HG03342 (cell line): ENCODE data around the gene SLC4A8.
"Not testable (repeated sequence)": the region's sequence is repeated elsewhere in the genome, so short reads cannot be mapped to it uniquely, and the experiment has no call there.

Experiments
- ATAC-seq: cut with Tn5 transposase; IDR thresholded peaks from one replicate; pipeline ENCODE4 v1.9.1; 2021; ENCODE audit warnings: mild to moderate bottlenecking, moderate library complexity; ENCODE audit not compliant: unreplicated experiment

Gene SLC4A8

DNA sequence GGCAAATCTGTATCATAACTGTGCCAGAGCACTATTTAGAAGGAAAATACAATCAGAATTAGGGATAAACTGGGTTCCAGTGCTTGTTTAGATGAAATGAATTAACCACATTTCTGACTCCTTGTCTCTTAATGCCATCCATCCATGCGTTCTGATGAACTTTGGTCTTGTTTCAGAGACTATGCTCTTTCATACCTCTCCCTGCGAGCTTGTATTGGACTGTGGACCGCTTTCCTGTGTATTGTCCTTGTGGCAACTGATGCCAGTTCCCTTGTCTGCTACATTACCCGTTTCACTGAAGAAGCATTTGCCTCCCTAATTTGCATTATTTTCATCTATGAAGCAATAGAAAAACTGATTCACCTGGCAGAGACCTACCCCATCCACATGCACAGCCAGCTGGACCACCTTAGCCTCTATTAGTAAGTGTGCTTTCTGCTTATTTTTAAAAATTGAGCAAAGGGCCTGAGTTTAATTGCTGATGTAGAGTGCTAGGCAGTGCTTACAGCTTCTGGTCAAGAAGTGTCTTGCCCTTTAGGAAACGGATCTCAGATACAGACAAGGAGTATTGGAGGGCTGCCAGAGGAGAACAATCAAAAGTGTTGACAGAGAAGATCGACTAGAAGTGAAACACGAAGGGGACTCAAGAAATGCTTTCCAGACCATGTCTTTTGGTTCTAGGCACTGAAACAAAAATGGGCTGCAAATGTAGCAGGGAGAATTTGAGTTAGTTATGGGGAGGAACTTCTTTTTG is 46.7 kb downstream of the SLC4A8 start:
- ATAC-seq: no peak

DNA sequence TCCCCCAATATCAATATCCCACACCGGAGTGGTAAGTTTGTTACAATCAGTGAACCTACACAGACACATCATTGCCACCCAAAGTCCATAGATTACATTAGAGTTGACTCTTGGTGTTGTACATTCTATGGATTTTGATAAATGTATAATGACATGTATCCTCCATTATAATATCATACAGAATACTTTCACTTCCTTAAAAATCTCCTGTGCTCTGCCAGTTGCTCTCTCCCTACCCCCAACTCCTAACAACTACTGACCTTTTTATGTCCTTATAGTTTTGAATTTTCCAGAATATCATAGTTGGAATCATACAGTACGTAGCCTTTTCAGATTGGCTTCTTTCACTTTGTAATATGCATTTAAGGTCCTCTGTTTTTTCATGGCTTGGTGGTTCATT is 48.4 kb downstream of the SLC4A8 start:
- no peak for ATAC-seq

DNA sequence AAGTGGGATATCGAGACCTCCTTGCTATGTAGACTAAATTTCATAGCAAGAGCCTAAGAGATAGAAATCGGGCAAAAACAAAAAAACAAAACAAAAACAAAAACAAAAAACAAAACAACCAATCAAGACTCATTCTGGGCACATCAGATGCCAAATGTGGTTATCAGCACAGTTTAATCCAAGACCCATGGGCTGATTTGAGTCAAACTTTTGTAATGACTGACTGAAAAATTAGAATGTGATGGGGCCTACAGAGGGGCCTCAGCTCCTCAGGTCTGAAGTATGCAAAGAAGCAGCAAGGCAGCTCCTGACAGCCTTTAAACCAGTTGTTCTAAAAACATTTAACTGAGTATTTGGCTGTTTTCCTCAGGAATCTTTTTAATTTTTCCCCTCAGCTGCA is 49.3 kb downstream of the SLC4A8 start:
- ATAC-seq: no peak

DNA sequence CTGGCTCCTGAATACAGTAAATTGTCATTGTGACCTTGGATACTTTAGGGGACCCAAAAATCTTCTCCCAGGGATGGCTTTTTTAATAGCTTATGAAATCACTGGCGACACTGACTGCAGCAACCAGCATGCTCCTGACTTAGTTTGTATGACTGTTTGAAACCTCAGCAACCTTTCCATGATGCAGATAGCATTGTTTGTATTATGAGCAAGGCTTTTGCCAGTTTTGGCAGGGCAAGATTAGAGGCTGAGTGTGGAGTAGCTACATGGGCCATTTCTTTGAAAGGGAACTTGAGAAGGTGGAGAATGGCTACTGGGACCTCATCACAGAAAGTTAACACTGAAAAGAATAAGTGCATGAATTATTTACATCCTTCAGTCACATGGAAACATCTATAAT is 50.9 kb downstream of the SLC4A8 start:
- ATAC-seq: no peak

DNA sequence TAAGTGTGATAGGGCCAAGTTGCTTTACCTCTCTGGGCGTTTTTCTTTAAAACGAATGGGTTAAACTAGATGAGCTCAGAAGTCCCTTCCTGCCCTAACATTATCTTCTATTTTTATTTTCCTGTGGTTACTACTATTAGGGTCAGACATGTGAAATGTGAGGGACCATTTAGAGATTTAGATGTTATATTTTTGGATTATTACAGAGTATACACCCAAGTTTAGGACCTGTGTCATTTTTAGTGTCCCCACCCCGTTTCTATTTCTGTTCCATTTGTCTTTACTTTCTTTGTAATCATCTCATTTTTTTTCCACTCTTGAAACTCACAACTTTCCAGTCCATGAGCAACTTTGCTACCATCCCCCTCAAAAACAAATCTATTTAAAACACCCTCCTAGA is 56.3 kb downstream of the SLC4A8 start:
- no peak for ATAC-seq

DNA sequence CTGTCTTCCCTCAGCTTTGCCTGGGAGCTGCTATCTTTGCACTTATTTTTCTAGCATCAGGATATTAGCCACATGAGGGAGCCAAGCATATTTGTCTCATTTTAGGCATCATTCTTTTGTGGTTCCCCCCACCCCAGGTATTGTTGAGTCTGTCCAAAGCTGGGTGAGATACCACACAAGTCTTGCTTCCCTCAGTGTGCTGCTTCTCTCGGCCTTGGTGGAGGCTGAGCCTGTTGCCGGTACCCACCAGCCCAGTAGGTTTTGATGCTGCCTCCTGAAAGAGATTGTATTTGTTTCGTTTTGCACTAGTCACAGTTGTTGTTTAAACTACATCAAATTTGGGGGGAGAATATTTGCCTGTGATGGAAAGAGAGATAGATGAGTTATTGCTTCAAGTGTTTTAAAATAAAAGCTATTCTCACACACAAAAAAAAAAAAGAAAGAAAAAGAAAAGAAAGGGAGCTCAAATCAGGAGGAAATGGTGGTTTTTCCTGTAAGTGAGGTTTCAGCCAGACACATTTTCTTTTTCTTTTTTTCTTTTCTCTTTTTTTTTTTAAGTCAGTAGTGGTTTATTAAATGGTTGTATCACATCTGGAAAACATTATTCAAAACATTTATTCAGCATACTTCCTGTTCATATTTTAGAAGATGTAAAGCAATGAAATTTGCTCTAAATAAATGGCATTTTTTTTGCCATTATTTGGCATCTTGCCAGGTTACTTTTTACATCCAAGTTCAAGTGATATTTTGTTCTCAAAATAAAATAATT is 58.5 kb downstream of the SLC4A8 start:
- no peak for ATAC-seq

DNA sequence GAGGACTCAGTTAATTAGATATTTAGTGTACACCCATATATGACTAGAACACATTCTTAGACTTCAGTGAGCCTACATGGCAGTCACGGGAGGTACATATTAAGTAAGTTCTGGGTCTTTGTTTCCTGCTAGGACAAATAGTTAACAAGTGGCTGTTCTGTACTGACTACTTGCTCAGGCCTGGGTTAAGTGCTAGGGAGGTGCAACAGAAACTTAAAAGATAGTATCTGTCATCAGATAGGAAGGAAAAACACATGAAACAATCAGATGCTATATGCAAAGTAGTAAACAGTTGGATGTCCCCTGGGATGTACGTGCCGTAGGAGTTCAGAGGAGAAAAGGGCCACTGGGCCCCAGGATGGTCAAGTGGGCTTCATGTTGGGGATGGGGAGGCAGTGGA is 59.5 kb downstream of the SLC4A8 start:
- ATAC-seq: no peak

DNA sequence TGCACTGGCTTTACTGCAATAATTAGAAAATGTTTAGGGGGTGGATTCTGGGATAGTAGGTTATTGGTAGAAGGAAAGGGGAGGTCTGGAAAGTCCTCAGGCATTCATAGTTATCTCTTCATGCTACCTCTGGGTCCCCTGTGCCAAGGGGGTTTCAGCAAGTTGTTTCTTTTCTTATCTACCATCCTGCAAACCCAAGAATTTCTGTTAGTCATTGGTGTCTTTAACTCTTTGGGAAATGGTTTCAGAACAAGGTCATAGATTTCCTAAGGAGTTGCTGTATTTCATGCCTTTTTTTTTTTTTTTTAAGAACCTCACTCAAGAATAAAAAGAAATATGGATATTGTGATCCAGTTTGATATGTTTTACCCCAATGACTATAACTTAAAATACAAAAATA is 63.6 kb downstream of the SLC4A8 start:
- no peak for ATAC-seq

DNA sequence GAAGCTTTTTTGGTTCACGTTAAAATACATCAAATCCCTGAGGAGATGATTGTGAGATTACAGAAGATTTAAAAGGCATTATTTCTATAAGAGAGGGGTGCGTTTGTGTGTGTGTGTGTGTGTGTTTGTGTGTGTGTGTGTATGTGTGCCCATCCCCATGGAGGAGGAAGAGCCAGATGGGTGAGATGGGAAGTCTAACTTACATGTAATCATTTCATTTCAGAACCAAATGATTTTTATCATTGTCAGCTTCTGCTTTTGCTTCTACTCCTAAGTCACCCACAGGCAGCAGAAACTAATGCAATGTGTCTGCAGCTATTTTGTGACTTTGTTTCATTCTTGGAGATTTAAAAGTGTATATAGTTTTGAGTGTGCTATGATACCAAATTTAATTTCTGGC is 68.7 kb downstream of the SLC4A8 start:
- ATAC-seq: no peak

DNA sequence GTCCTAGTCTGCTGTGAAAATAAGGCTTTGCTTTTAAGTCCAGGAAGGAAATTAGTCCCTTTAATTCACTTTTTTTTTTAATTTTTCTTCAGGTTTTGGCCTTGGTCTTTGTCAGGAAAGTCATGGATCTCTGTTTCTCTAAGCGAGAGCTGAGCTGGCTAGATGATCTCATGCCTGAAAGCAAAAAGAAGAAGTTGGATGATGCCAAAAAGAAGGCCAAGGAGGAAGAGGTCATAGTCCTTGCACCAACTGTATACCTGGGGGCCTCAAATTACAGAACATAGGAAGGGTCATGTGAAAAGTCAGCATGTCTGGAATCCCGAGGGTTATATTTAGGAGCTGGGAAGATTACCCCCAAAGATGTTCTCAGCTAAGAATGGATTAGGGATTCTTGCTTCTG is 72.3 kb downstream of the SLC4A8 start:
- ATAC-seq: no peak

DNA sequence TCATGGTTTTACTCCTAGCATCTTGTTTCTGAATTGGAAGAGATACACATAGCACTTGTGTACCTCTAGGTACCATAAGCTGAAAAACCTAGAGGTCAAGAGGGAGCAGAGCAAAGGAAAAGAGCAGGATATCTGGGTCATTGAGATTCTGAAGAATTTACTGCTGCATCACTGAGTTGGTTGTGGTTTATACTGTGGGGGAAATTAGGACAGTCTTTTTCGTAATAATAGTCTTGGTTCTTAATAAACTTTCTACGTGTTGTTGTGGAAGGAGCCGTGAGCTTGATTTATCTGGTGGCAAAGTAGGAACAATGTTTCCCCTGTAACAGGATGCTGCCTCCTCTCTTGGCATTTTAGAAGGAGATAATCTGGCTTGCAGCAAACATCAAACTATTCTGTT is 80.2 kb downstream of the SLC4A8 start:
- ATAC-seq: no peak

DNA sequence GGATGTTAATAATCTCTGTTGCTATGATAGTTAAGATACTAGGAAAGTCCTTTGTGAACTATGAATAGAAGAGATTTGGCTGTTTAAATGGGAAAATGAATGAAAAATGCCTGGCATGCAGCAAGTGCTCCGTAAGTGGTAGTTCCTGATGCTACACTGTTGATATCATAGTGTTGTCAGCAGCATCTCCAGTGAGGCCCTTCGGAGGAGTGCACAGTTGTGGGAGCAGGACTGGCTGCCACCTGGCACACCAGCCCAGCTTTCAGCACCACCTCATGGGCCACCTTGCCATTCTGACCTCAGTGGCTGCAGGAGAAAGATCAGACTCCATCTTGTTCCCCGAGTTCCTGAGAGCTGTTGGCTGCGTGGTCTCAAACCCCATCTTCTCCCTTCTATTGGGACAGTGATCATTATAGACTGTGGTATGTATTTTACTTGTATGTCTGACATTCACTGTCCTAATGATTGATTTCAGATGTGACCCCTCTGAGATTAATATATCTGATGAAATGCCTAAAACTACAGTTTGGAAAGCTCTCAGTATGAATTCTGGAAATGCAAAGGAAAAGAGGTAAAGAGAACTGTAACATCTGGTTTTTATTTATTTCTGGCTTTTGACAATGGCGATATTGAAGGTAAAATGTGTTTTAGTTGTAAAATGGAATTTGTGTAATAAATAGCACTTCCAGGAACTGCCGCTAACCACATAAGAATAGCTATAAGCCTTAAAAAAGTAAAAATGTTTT is 80.9 kb downstream of the SLC4A8 start:
- no peak for ATAC-seq

DNA sequence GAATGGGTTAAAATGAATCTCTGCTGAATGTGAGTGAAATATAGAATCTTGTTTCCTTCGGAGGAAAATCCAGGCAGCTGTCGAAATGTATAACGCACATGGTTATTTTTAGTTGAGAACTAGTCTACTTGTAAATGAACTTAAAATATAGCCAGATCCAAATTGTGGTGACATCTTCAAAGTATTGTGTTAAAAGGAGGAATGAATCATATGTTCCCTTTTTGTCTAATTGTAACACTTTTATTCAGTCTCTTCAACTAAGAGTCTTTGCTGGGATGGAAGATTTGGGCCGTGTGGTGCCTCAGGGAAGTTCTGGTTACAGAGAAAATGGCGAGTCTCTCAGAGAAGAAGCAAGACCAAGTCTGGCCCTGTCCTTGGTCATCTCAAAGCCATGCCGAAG is 82.5 kb downstream of the SLC4A8 start:
- no peak for ATAC-seq

DNA sequence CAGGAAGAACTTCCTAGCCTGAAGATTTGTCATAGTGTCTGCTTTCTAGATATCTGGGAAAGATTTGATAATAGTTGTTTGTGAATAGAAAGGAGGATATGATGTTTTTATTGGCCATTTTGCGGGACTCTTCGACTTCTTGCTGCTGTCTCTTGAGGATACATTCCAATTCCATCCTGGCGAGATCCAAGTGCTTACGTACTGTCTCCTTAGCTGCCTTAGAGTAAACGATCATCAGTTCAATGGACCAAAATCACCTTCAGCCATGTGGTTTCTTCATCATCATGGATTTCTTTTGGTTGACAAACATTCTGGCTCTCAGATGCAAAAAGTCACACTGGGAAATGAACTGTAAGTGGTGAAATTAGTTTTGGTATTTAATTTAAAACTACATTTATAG is 83.7 kb downstream of the SLC4A8 start:
- no peak for ATAC-seq

DNA sequence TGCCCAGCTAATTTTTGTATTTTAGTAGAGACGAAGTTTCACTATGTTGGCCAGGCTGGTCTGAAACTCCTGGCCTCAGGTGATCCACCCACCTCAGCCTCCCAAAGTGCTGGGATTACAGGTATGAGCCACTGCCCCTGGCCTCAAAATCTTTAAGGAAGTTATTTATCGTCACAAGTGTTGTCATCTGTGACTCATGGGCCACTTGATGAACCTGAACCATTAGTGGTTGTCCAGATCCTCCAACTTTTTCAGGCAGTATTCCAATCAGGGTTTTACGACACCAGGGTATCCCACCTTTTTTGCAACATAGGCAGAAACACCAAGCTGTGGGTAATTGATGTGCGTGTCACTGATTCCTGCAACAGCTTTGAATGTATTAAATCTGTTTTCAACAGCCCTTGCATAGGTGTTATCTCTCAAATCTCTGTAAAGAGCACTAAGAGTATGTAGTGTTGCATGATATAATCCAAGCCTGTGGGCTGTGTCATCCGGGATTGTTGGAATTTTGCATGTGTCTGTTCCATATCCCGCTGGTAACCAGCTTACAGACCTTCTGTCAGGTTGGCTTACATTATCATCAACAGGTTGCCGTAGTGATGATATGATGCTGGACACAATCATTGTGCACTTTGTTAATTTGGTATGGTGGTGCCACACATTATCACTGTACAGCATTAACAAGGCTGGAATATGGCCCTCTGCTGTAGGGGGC is 87.1 kb downstream of the SLC4A8 start:
- no peak for ATAC-seq

DNA sequence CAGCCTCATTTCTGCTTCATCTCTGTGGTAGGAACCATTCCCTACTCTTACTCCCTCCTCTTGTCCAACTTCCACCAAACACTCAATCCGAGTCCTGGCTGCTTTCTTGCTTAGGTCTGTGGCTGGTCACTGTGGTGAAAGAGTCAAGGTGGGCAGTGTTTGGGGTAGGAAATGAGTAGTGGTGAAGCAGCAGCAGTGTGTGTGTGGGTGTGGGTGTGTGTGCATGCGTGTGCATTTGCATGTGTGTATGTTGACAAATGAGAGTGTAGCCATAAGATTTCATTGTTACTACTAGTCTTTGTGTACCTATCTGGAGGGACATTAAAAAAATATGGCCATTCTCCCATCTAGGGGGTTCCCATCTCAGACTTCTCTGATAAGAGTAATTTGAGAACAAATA is 87.8 kb downstream of the SLC4A8 start:
- ATAC-seq: no peak

DNA sequence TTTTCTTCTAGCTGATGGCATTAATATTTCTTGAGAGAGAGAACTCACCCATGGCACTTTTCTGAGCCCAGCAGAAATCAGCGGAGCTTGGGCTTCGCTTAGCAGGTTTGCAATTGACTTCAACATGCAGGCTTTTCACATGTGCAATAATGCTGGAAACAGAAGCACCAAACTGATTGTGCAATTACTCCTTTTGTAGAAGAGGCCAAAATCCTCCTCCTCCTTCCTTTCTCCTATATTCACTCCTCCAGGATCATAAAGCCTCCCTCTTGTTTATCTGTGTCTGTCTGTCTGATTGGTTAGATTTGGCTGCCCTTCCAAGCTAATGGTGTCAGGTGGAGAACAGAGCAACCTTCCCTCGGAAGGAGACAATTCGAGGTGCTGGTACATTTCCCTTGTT is 90.4 kb downstream of the SLC4A8 start:
- not testable (repeated sequence) for ATAC-seq

DNA sequence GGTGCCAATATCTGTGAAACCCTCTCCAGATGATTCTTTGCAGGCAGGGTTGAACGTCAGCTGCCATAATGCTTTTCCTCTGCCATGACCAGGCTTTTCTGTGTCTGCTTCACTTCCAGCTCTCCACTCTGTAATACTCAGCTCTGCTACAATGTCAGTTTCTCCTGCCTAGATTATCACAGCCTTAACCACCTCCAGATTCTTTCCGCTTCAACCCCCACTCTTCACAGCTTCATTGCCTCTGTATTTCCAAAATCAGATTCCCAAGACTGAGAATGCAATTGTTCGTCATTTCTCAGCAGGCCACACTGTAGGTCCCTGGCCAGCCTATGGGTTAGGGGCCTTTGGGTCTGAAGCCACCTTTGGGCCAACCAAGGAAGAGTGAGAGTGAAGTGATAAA is 92.7 kb downstream of the SLC4A8 start:
- ATAC-seq: no peak

DNA sequence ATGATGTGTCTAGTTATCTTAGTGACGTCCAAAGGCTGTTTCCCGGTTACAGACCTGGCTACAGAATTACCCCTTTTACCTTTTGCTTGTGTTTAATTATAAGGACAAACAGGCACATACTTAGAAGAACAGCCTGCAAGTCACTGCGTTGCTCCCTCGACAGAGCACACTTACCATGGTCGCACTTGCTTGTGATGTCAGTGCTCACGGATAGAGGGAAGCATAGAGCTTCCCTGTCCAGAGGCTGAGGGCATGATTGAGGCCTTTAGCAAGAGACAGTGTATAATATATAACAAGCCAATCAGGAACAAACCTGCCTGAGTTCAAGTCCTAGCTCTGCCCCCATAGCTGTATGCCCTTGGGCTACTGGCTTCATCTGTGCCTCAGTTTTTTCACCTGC is 93.2 kb downstream of the SLC4A8 start:
- ATAC-seq: no peak

DNA sequence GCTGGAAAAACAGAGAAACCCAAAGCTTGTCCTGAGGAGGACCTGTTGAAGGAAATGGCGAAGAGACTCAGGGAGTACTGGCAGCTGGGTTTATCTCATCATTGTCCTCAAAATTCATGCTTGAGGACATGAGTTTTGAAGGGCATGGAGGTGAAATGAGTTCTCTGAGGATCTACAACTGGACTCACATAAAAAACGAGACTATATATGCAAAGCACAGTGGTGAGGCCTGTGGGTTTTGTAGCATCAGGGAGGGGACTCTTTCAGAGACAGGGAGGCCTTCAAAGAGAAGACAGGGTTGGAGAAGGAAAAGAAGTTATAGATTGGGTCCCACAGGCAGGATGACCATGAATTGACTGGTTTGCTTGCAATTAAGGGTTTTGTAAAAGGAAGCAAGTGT is 95.1 kb downstream of the SLC4A8 start:
- ATAC-seq: no peak

DNA sequence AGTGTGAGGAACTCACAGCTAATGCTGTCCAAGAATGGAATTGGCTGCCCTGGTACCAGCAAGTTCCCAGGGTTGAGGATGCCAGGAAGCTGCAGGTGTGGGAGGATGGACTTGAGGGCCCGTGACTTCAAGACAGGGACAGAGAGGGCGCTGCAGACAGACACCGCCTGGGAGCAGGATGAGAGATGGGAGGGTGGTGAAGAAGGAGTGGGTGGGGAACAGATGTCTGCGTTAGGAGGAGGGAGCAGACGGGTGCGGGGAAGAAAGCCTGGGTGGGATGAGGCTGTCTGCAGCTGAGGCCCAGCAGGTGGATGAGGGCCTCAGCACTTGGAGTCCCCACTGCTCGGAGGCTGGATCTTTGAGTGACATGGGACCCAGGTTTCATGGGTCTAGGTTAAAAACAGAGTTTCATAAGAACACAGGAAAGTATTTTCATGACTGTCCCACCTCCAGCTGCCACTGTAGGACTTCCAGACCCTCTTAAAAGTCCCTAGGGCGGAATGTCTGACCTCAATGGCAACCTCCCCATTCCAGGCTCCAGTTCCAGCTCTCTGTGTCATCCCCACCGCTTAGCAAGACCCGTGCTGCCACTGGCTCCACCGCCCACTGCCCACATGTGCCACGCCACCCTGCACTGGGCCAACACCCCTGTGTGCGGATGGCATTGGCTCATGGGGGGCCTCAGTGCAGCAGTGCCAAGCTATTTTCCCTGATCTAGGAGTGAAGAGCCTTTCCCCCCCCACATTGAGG is 96.1 kb downstream of the SLC4A8 start:
- ATAC-seq: no peak
